ENCODE measurements around the gene NPHP4. TPM values are rescaled to one million over a fixed set of nuclear protein-coding genes. Genes with fewer than 3 reads are reported as not detected.

NPHP4 gene
- total RNA-seq, 2 experiments from 2014 or later, result 6.2 to 7.7 TPM

GRCh38 chr1:5959667-5960230 lies 32.5 kb downstream of the NPHP4 start:
- H3K4me1 Mint-ChIP-seq (ENCODE audit: low read depth), result peaks cover 10% of the 10 kb centered on the region
- no peaks in the 10 kb centered on the region for H3K9me3 Mint-ChIP-seq
- Histone ChIP-seq H3K36me3 (ENCODE audit: insufficient read depth, low read length) (no peaks in the 10 kb centered on the region), H3K27ac (ENCODE audit: low read depth in 1 of 2, low read length in 2 of 2) (no peak overlapping the region), H3K4me1 (ENCODE audit: insufficient read depth, low read length) (no peaks in the 10 kb centered on the region), H3K4me3 (ENCODE audit: low read length) (no peak overlapping the region), H3K27me3 (ENCODE audit: control insufficient read depth in 1 of 2, insufficient read depth in 2 of 2, low read length in 2 of 2) (no peaks in the 10 kb centered on the region), H3K9me3 (ENCODE audit: control insufficient read depth in 1 of 2, insufficient read depth in 1 of 2, low read length in 2 of 2) (no peaks in the 10 kb centered on the region)
- intact Hi-C loops (cut with DNase I, micrococcal nuclease), result no loop called here
- POLR2A ChIA-PET, result interaction anchor here (0.6 kb wide), 1 partner anchor 898 kb away, joined by 3 read pairs; no protein-coding TSS in a partner anchor
- ATAC-seq (ENCODE audit: poor library complexity) (no peak), DNase-seq (no peak)
- H3K36me3 Mint-ChIP-seq (ENCODE audit: low read depth), result peaks cover 31% of the 10 kb centered on the region
- no peak overlapping the region for H3K27ac Mint-ChIP-seq
- TF ChIP-seq CTCF (IDR thresholded peaks at IDR 0.05), result no peak
- H3K27me3 Mint-ChIP-seq, result no peaks in the 10 kb centered on the region
- no peak overlapping the region for H3K4me3 Mint-ChIP-seq
- CTCF ChIA-PET, result no interaction called here

DNA sequence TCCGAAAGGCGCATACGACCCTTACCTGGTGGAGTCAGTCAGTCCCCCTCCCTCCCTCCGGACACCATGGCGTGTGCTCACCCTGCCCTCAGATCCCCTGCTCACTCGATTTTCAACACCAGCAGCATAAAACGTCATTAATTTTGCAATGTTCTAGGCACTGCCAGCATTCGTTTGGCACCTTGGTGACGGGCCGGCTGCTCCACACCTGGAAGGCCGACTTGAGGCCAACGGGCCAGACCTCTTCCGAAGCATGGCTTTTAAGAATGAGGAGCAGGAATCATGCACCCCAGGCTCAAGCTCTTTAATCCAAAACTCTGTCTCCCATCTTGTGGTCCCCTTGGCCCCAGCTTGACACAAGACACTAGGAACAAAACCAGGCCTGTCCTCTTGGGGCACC lies 33.1 kb downstream of the NPHP4 start:
- ChIA-PET POLR2A (interaction anchor here (0.6 kb wide), 1 partner anchor 897 kb away, joined by 3 read pairs; no protein-coding TSS in a partner anchor), CTCF (no interaction called here)
- Mint-ChIP-seq H3K4me1 (ENCODE audit: low read depth) (peaks cover 15% of the 10 kb centered on the region), H3K27me3 (no peaks in the 10 kb centered on the region), H3K27ac (no peak overlapping the region), H3K4me3 (no peak overlapping the region), H3K9me3 (no peaks in the 10 kb centered on the region), H3K36me3 (ENCODE audit: low read depth) (peaks cover 38% of the 10 kb centered on the region)
- no peaks in the 10 kb centered on the region for H3K4me1 ChIP-seq (ENCODE audit: insufficient read depth, low read length)
- DNase-seq, result no peak
- H3K27me3 ChIP-seq (ENCODE audit: control insufficient read depth in 1 of 2, insufficient read depth in 2 of 2, low read length in 2 of 2), result no peaks in the 10 kb centered on the region
- TF ChIP-seq CTCF (IDR thresholded peaks at IDR 0.05), result no peak
- H3K4me3 ChIP-seq (ENCODE audit: low read length), result no peak overlapping the region
- no peak for ATAC-seq (ENCODE audit: poor library complexity)
- no peaks in the 10 kb centered on the region for H3K9me3 ChIP-seq (ENCODE audit: control insufficient read depth in 1 of 2, insufficient read depth in 1 of 2, low read length in 2 of 2)
- intact Hi-C loops (cut with DNase I, micrococcal nuclease), result no loop called here
- H3K36me3 ChIP-seq (ENCODE audit: insufficient read depth, low read length), result no peaks in the 10 kb centered on the region
- no peak overlapping the region for H3K27ac ChIP-seq (ENCODE audit: low read depth in 1 of 2, low read length in 2 of 2)

- Histone ChIP-seq H3K9me3 (ENCODE audit: control insufficient read depth in 1 of 2, insufficient read depth in 1 of 2, low read length in 2 of 2) (no peaks in the 10 kb centered on the region), H3K36me3 (ENCODE audit: insufficient read depth, low read length) (no peaks in the 10 kb centered on the region), H3K27ac (ENCODE audit: low read depth in 1 of 2, low read length in 2 of 2) (no peak overlapping the region), H3K27me3 (ENCODE audit: control insufficient read depth in 1 of 2, insufficient read depth in 2 of 2, low read length in 2 of 2) (no peaks in the 10 kb centered on the region), H3K4me3 (ENCODE audit: low read length) (no peak overlapping the region), H3K4me1 (ENCODE audit: insufficient read depth, low read length) (no peaks in the 10 kb centered on the region)
- ChIA-PET POLR2A (no interaction called here), CTCF (no interaction called here)
- Mint-ChIP-seq H3K27ac (no peak overlapping the region), H3K27me3 (no peaks in the 10 kb centered on the region), H3K4me1 (ENCODE audit: low read depth) (peaks cover 15% of the 10 kb centered on the region), H3K4me3 (no peak overlapping the region), H3K9me3 (no peaks in the 10 kb centered on the region), H3K36me3 (ENCODE audit: low read depth) (peaks cover 35% of the 10 kb centered on the region)
- intact Hi-C loops (cut with DNase I, micrococcal nuclease), result no loop called here
- DNase-seq, result no peak
- TF ChIP-seq CTCF (IDR thresholded peaks at IDR 0.05), result no peak
- ATAC-seq (ENCODE audit: poor library complexity), result no peak
Observed at GRCh38 chr1:5956022-5956830, 36.0 kb downstream of the NPHP4 start.

Data from CD4-positive, alpha-beta T cell (primary cell).